Fibroblast of lung (primary cell): ENCODE results near the gene SORT1. TPM values are rescaled to one million over a fixed set of nuclear protein-coding genes. Genes with fewer than 3 reads are reported as not detected.

Experiments used
- DNase-seq, 2 donors: peaks; one replicate each; pipeline versions ENCODE4 v3.0.0 to v3.0.0-alpha.2; 2010; ENCODE audit warnings: low read depth in 2 of 2
- H2AFZ ChIP-seq: 2 replicates; pipeline ENCODE4 v1.5.1; 2012; ENCODE audit warnings: low read length, control low read depth, inconsistent platforms
- H3K27ac ChIP-seq: 2 replicates; pipeline ENCODE4 v1.5.1; 2011; ENCODE audit warnings: low read length, control low read depth; ENCODE audit not compliant: insufficient read depth
- H3K27me3 ChIP-seq: 2 replicates; pipeline ENCODE4 v1.5.1; 2011; ENCODE audit warnings: mild to moderate bottlenecking, low read length; ENCODE audit not compliant: control insufficient read depth, insufficient read depth
- H3K36me3 ChIP-seq: 2 replicates; pipeline ENCODE4 v1.5.1; 2011; ENCODE audit warnings: low read length; ENCODE audit not compliant: control insufficient read depth, insufficient read depth
- H3K4me1 ChIP-seq: 2 replicates; pipeline ENCODE4 v1.5.1; 2011; ENCODE audit warnings: low read length; ENCODE audit not compliant: control insufficient read depth, insufficient read depth; ENCODE audit errors: extremely low read depth
- H3K4me2 ChIP-seq: 2 replicates; pipeline ENCODE4 v1.5.1; 2011; ENCODE audit warnings: low read length, control low read depth; ENCODE audit not compliant: insufficient read depth; ENCODE audit errors: extremely low read depth
- H3K4me3 ChIP-seq, 4 experiments: fragments of 200-600 bp in 1 of 4; sonication (generic) in 1 of 4; replicated peaks in 1 of 4; 2 replicates each; pipeline ENCODE4 v1.5.1; 2011 to 2016; ENCODE audit warnings: low read length in 4 of 4, low read depth in 3 of 4, mild to moderate bottlenecking in 3 of 4, control low read depth in 2 of 4, inconsistent platforms in 1 of 4, mixed read lengths in 1 of 4; ENCODE audit not compliant: insufficient read depth in 1 of 4; ENCODE audit errors: control extremely low read depth in 1 of 4
- H3K79me2 ChIP-seq: 2 replicates; pipeline ENCODE4 v1.5.1; 2012; ENCODE audit warnings: mild to moderate bottlenecking, low read length, inconsistent platforms; ENCODE audit not compliant: control insufficient read depth, insufficient read depth
- H3K9ac ChIP-seq: 2 replicates; pipeline ENCODE4 v1.5.1; 2011; ENCODE audit warnings: mild to moderate bottlenecking, low read length, control low read depth; ENCODE audit not compliant: insufficient read depth
- H3K9me3 ChIP-seq: 2 replicates; pipeline ENCODE4 v1.5.1; 2012; ENCODE audit warnings: low read depth, low read length; ENCODE audit not compliant: control insufficient read depth, insufficient read depth
- H4K20me1 ChIP-seq: 2 replicates; pipeline ENCODE4 v1.5.1; 2011; ENCODE audit warnings: low read length; ENCODE audit not compliant: control insufficient read depth, insufficient read depth; ENCODE audit errors: extremely low read depth
- CTCF ChIP-seq, 2 donors: IDR thresholded peaks in 1 of 2; conservative IDR thresholded peaks in 1 of 2; 1 replicate in 1 of 2; 2 replicates in 1 of 2; pipeline ENCODE4 v1.5.1; 2011 to 2012; ENCODE audit warnings: low read length in 2 of 2, control low read depth in 1 of 2, inconsistent platforms in 1 of 2, low read depth in 1 of 2, mild to moderate bottlenecking in 1 of 2
- EZH2 ChIP-seq: IDR thresholded peaks from 2 replicates; pipeline ENCODE4 v1.5.1; 2012; ENCODE audit warnings: low read length, control low read depth, mild to moderate bottlenecking; ENCODE audit errors: missing control alignments
- polyA plus RNA-seq, 2 donors: library from polyadenylated mRNA; depleted of rRNA in 1 of 2; stranded (reverse) in 1 of 2; unstranded in 1 of 2; fragments of >200 nt; gene quantifications; 2 replicates each; pipeline ENCODE4 v1.2.1, GENCODE V29; 2011 to 2012; ENCODE audit warnings: missing spikeins in 1 of 2
- total RNA-seq: library from RNA; depleted of rRNA; stranded (reverse); fragments of >200 nt; gene quantifications from 2 replicates; pipeline ENCODE4 v1.2.1, GENCODE V29; 2014

The SORT1 gene
- total and polyA plus RNA-seq, 2 donors (not counting 1 experiment from before 2014, with no cell fraction given): 27.5 to 37.5 TPM

- no peak overlapping the region for H2AFZ ChIP-seq
- no peaks in the 10 kb centered on the region for H3K4me1 ChIP-seq
- no peak overlapping the region for H3K4me3 ChIP-seq
- no peaks in the 10 kb centered on the region for H3K27me3 ChIP-seq
- H3K79me2 ChIP-seq: no peaks in the 10 kb centered on the region
- no peak overlapping the region for H3K9ac ChIP-seq
- H3K36me3 ChIP-seq: peaks cover 1% of the 10 kb centered on the region
- DNase-seq: no peak
- no peaks in the 10 kb centered on the region for H3K9me3 ChIP-seq
- TF ChIP-seq EZH2: no peak
- TF ChIP-seq CTCF (conservative IDR thresholded peaks at IDR 0.05 in 1 of 2, IDR thresholded peaks at IDR 0.05 in 1 of 2; ENCODE audit: low read depth in 1 of 2, low read length in 2 of 2): no peak
- no peak overlapping the region for H3K4me2 ChIP-seq
- no peak overlapping the region for H3K27ac ChIP-seq
- no peaks in the 10 kb centered on the region for H4K20me1 ChIP-seq
Observed at GRCh38 chr1:109319114-109319513, 78.6 kb downstream of the SORT1 start.

- no peak overlapping the region for H2AFZ ChIP-seq
- no peak overlapping the region for H3K4me2 ChIP-seq
- no peaks in the 10 kb centered on the region for H3K36me3 ChIP-seq
- H3K4me3 ChIP-seq: no peak overlapping the region
- H3K27ac ChIP-seq: no peak overlapping the region
- TF ChIP-seq CTCF (conservative IDR thresholded peaks at IDR 0.05 in 1 of 2, IDR thresholded peaks at IDR 0.05 in 1 of 2; ENCODE audit: low read depth in 1 of 2, low read length in 2 of 2) (no peak), EZH2 (no peak)
- no peaks in the 10 kb centered on the region for H3K9me3 ChIP-seq
- H3K4me1 ChIP-seq: no peaks in the 10 kb centered on the region
- H3K9ac ChIP-seq: no peak overlapping the region
- no peaks in the 10 kb centered on the region for H3K79me2 ChIP-seq
- DNase-seq: no peak
- no peaks in the 10 kb centered on the region for H3K27me3 ChIP-seq
- no peaks in the 10 kb centered on the region for H4K20me1 ChIP-seq
Observed at GRCh38 chr1:109316506-109316905, 81.2 kb downstream of the SORT1 start.

GRCh38 chr1:109315288-109315687, 82.4 kb downstream of the SORT1 start:
- Histone ChIP-seq H3K4me1 (no peaks in the 10 kb centered on the region), H3K4me2 (no peak overlapping the region), H3K27me3 (no peaks in the 10 kb centered on the region), H3K79me2 (no peaks in the 10 kb centered on the region), H3K9me3 (no peaks in the 10 kb centered on the region), H2AFZ (no peak overlapping the region), H3K9ac (no peak overlapping the region), H3K36me3 (no peaks in the 10 kb centered on the region), H3K4me3 (no peak overlapping the region), H4K20me1 (no peaks in the 10 kb centered on the region), H3K27ac (no peak overlapping the region)
- DNase-seq: no peak
- TF ChIP-seq EZH2 (no peak), CTCF (conservative IDR thresholded peaks at IDR 0.05 in 1 of 2, IDR thresholded peaks at IDR 0.05 in 1 of 2; ENCODE audit: low read depth in 1 of 2, low read length in 2 of 2) (no peak)
